HG02885 (cell line): ENCODE data around the gene PRDM15.

ENCODE experiments used
- ATAC-seq: cut with Tn5 transposase; IDR thresholded peaks from one replicate; pipeline ENCODE4 v1.9.1; 2021; ENCODE audit warnings: mild to moderate bottlenecking; ENCODE audit not compliant: unreplicated experiment, poor library complexity

PRDM15 gene

GRCh38 chr21:41907496-41908258 lies 28.5 kb upstream of the PRDM15 start:
- ATAC-seq: no peak

GRCh38 chr21:41906770-41907169 lies 27.6 kb upstream of the PRDM15 start:
- no peak for ATAC-seq

- ATAC-seq: no peak
These were observed 24.6 kb upstream of the PRDM15 start for GRCh38 chr21:41903559-41904351.

GRCh38 chr21:41902946-41903345 lies 23.8 kb upstream of the PRDM15 start:
- no peak for ATAC-seq

GRCh38 chr21:41901782-41902181 lies 22.6 kb upstream of the PRDM15 start:
- no peak for ATAC-seq

- no peak for ATAC-seq
These were observed 22.0 kb upstream of the PRDM15 start for GRCh38 chr21:41901099-41901498.

GRCh38 chr21:41900401-41900800 lies 21.3 kb upstream of the PRDM15 start:
- ATAC-seq: no peak

GRCh38 chr21:41899426-41900202 lies 20.5 kb upstream of the PRDM15 start:
- ATAC-seq: no peak

GRCh38 chr21:41898998-41899397 lies 19.9 kb upstream of the PRDM15 start:
- no peak for ATAC-seq

GRCh38 chr21:41897700-41898099 lies 18.6 kb upstream of the PRDM15 start:
- no peak for ATAC-seq

GRCh38 chr21:41897047-41897669 lies 18.0 kb upstream of the PRDM15 start:
- ATAC-seq: no peak

- no peak for ATAC-seq
These were observed 16.7 kb upstream of the PRDM15 start for GRCh38 chr21:41895643-41896493.

GRCh38 chr21:41894922-41895557 lies 15.9 kb upstream of the PRDM15 start:
- no peak for ATAC-seq

- ATAC-seq: no peak
These were observed 15.4 kb upstream of the PRDM15 start for GRCh38 chr21:41894511-41894910.

GRCh38 chr21:41892726-41893125 lies 13.6 kb upstream of the PRDM15 start:
- no peak for ATAC-seq

GRCh38 chr21:41891132-41891531 lies 12.0 kb upstream of the PRDM15 start:
- ATAC-seq: no peak

- ATAC-seq: no peak
These were observed 11.2 kb upstream of the PRDM15 start for GRCh38 chr21:41890355-41890754.

- no peak for ATAC-seq
These were observed 9.7 kb upstream of the PRDM15 start for GRCh38 chr21:41888749-41889376.

GRCh38 chr21:41887667-41888066 lies 8.5 kb upstream of the PRDM15 start:
- ATAC-seq: no peak
